Mesothelial cell of epicardium (in vitro differentiated cells): ENCODE measurements around the gene FAM217B. TPM values are rescaled to one million over a fixed set of nuclear protein-coding genes. Genes with fewer than 3 reads are reported as not detected.

Experiments used
- DNase-seq, 2 experiments: peaks; one replicate each; pipeline ENCODE4 v3.0.0; 2021; ENCODE audit warnings: low spot score in 2 of 2; ENCODE audit not compliant: unreplicated experiment in 2 of 2
- H3K27ac Mint-ChIP-seq: 2 replicates; pipeline ENCODE4 v1.8.0; 2021; ENCODE audit warnings: mixed read lengths
- H3K27me3 Mint-ChIP-seq: 2 replicates; pipeline ENCODE4 v1.8.0; 2021; ENCODE audit warnings: low read depth, mixed read lengths
- H3K36me3 Mint-ChIP-seq: 2 replicates; pipeline ENCODE4 v1.8.0; 2021; ENCODE audit warnings: mixed read lengths
- H3K4me1 Mint-ChIP-seq: 2 replicates; pipeline ENCODE4 v1.8.0; 2021; ENCODE audit warnings: mixed read lengths
- H3K4me3 Mint-ChIP-seq: 2 replicates; pipeline ENCODE4 v1.8.0; 2021; ENCODE audit warnings: mild to moderate bottlenecking, moderate library complexity, mixed read lengths
- H3K9me3 Mint-ChIP-seq: 2 replicates; pipeline ENCODE4 v1.8.0; 2021; ENCODE audit warnings: mixed read lengths
- CTCF ChIP-seq: fragments of 200-600 bp; sonication (generic); IDR thresholded peaks from one replicate; pipeline ENCODE4 v1.5.0; 2021; ENCODE audit warnings: antibody characterized with exemption; ENCODE audit not compliant: unreplicated experiment
- total RNA-seq: library from RNA; stranded (reverse); gene quantifications from 3 replicates; pipeline ENCODE4 v1.2.1, GENCODE V29; 2021

FAM217B gene
- total RNA-seq, 1 donor from 2014 or later: 25.7 TPM

DNA sequence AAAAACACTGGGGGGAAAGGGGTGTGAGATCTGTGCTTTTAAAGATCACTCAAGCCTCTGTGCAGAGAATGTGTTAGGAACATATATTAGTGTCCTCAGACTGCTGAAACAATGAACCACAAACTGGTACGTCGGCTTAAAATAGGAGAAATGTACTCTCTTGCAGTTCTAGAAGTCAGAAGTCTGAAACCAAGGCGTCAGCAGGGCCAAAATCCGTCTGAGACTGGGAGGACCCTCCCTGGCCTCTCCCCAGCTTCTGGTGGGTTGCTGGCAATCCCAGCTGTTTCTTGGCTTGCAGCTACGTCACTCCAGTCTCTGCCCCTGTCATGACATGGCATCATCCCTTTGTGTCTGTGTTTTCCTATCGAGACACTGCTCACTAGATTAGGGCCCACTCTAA, 22.0 kb downstream of the FAM217B start:
- Mint-ChIP-seq H3K4me1 (peaks cover 18% of the 10 kb centered on the region), H3K4me3 (no peak overlapping the region), H3K9me3 (no peaks in the 10 kb centered on the region), H3K36me3 (no peaks in the 10 kb centered on the region), H3K27me3 (peaks cover 1% of the 10 kb centered on the region), H3K27ac (no peak overlapping the region)
- DNase-seq: no peak
- no peak for TF ChIP-seq CTCF

DNA sequence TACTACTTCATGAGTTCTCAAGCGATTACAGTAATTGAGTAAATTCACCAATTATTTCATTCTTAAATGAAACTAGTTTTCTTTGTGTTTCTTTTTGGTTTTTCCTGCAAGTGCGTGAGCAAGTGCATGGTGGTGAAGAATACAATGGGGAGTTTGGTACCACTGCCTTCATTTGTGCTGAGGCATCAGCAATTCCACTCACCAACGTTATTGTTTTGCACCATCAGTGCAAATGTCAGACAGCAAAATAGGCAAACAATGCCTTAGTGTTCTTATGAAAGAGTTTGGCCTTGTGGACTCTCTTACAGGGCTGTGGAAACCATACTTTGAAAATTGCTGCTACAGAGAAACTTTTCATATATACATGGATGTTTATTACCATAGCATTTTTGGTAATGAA, 26.2 kb downstream of the FAM217B start:
- DNase-seq: no peak
- no peaks in the 10 kb centered on the region for H3K9me3 Mint-ChIP-seq
- no peak overlapping the region for H3K27ac Mint-ChIP-seq
- peaks cover 1% of the 10 kb centered on the region for H3K27me3 Mint-ChIP-seq
- no peaks in the 10 kb centered on the region for H3K36me3 Mint-ChIP-seq
- peaks cover 6% of the 10 kb centered on the region for H3K4me1 Mint-ChIP-seq
- no peak overlapping the region for H3K4me3 Mint-ChIP-seq
- no peak for TF ChIP-seq CTCF

DNA sequence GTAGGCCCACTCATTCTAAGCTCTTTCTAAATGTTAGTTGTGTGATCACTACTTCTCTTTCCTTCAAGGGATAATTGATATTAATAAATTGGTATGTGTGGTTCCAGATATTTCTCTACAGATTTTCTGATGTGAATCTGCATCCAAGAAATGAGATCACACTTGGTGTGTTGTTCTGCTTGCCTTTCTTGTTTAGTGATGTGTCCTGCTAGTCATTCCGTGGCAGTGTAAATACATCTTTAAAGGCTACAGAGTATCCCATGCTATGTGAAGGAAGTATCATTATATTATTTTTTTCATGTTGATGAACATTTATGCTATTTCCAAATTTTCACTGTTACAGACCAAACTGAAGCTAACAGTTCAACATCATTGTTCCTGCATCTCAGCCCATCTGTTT, 31.2 kb downstream of the FAM217B start:
- no peaks in the 10 kb centered on the region for H3K36me3 Mint-ChIP-seq
- H3K4me3 Mint-ChIP-seq: no peak overlapping the region
- no peak for DNase-seq
- TF ChIP-seq CTCF: no peak
- no peak overlapping the region for H3K27ac Mint-ChIP-seq
- H3K4me1 Mint-ChIP-seq: peaks cover under 1% of the 10 kb centered on the region
- peaks cover 1% of the 10 kb centered on the region for H3K27me3 Mint-ChIP-seq
- no peaks in the 10 kb centered on the region for H3K9me3 Mint-ChIP-seq

- H3K36me3 Mint-ChIP-seq: no peaks in the 10 kb centered on the region
- peaks cover 4% of the 10 kb centered on the region for H3K4me1 Mint-ChIP-seq
- no peak overlapping the region for H3K27ac Mint-ChIP-seq
- DNase-seq: no peak
- H3K9me3 Mint-ChIP-seq: no peaks in the 10 kb centered on the region
- no peak overlapping the region for H3K4me3 Mint-ChIP-seq
- no peak for TF ChIP-seq CTCF
- no peaks in the 10 kb centered on the region for H3K27me3 Mint-ChIP-seq
Measured at GRCh38 chr20:59972037-59972801, 32.0 kb downstream of the FAM217B start.

GRCh38 chr20:59976156-59976782, 36.1 kb downstream of the FAM217B start:
- DNase-seq: no peak
- Mint-ChIP-seq H3K36me3 (no peaks in the 10 kb centered on the region), H3K27ac (no peak overlapping the region), H3K4me3 (no peak overlapping the region), H3K9me3 (peaks cover 4% of the 10 kb centered on the region), H3K4me1 (peaks cover 4% of the 10 kb centered on the region), H3K27me3 (no peaks in the 10 kb centered on the region)
- TF ChIP-seq CTCF: no peak
